ENCODE measurements around the gene SKP1. TPM values are rescaled to one million over a fixed set of nuclear protein-coding genes. Genes with fewer than 3 reads are reported as not detected.
A peak's percentile ranks its signal among the peaks of the same experiment; 100 is the strongest.

Gene SKP1
- total RNA-seq, 4 donors from 2014 or later = 89.4 to 155 (median 129) TPM

GRCh38 chr5:134146651-134147518, 29.9 kb downstream of the SKP1 start:
- TF ChIP-seq CTCF (IDR thresholded peaks at IDR 0.05) = no peak
- TF ChIP-seq POLR2A (IDR thresholded peaks at IDR 0.05) = no peak
- H3K36me3 ChIP-seq = peaks cover 0 to 85% (median 0%) of the 10 kb centered on the region in 3 donors
- no peak overlapping the region for H3K4me3 ChIP-seq
- peak in 1 of 3 donors; percentile 14 for DNase-seq
- H3K9me3 ChIP-seq = no peaks in the 10 kb centered on the region
- H3K27me3 ChIP-seq = no peaks in the 10 kb centered on the region
- H3K27ac ChIP-seq = no peak overlapping the region
- peaks cover 0 to 7% (median 0%) of the 10 kb centered on the region in 4 donors for H3K4me1 ChIP-seq

- Histone ChIP-seq H3K4me1 (peaks cover 0 to 7% (median 1%) of the 10 kb centered on the region in 4 donors), H3K27me3 (no peaks in the 10 kb centered on the region), H3K9me3 (no peaks in the 10 kb centered on the region), H3K27ac (no peak overlapping the region), H3K4me3 (no peak overlapping the region), H3K36me3 (peaks cover 0 to 78% (median 0%) of the 10 kb centered on the region in 3 donors)
- TF ChIP-seq POLR2A (IDR thresholded peaks at IDR 0.05) = no peak
- peak; percentile 91 to 96 (median 94) for TF ChIP-seq CTCF (IDR thresholded peaks at IDR 0.05)
- DNase-seq = peak; percentile 83 to 94 (median 85)
These were observed 30.8 kb downstream of the SKP1 start for GRCh38 chr5:134145779-134146581.

DNA sequence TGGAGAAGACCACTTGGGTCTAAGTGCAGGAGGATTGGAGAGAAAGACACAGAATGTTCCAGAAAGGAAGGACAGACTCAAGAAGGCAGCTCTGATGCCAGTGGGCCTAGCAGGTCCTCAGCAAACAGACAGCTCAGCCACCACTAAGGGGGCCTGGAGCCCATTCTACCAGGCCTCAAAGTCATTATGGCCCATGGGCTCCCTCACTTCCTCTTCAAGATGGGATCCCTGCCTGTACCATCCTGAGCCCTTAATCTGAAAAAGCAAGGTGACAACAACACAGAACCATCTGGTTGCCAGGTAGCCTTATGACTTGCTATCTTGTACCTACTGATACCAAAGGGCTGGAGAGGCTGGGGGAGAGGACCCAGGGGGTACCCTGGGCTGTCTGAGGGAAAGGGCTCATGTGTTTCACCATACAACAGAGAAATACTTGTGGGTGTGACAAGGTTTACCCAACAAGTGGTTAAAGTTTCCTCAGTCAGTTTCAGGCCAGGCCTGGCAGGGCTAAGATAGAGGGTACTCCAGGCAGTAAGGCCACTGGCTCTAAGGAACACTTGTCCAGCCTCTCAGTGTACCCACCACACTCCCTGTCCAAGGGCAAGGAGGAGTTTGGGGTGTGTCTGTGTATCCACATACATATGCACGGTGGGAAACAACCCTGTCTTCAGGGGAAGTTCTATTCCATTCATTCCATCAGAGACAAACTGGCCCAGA, 31.6 kb downstream of the SKP1 start:
- H3K4me3 ChIP-seq = no peak overlapping the region
- H3K4me1 ChIP-seq = peaks cover 0 to 7% (median 3%) of the 10 kb centered on the region in 4 donors
- H3K9me3 ChIP-seq = no peaks in the 10 kb centered on the region
- TF ChIP-seq CTCF (IDR thresholded peaks at IDR 0.05) = no peak
- no peak for TF ChIP-seq POLR2A (IDR thresholded peaks at IDR 0.05)
- DNase-seq = no peak
- peaks cover 0 to 72% (median 0%) of the 10 kb centered on the region in 3 donors for H3K36me3 ChIP-seq
- H3K27ac ChIP-seq = no peak overlapping the region
- no peaks in the 10 kb centered on the region for H3K27me3 ChIP-seq

DNA sequence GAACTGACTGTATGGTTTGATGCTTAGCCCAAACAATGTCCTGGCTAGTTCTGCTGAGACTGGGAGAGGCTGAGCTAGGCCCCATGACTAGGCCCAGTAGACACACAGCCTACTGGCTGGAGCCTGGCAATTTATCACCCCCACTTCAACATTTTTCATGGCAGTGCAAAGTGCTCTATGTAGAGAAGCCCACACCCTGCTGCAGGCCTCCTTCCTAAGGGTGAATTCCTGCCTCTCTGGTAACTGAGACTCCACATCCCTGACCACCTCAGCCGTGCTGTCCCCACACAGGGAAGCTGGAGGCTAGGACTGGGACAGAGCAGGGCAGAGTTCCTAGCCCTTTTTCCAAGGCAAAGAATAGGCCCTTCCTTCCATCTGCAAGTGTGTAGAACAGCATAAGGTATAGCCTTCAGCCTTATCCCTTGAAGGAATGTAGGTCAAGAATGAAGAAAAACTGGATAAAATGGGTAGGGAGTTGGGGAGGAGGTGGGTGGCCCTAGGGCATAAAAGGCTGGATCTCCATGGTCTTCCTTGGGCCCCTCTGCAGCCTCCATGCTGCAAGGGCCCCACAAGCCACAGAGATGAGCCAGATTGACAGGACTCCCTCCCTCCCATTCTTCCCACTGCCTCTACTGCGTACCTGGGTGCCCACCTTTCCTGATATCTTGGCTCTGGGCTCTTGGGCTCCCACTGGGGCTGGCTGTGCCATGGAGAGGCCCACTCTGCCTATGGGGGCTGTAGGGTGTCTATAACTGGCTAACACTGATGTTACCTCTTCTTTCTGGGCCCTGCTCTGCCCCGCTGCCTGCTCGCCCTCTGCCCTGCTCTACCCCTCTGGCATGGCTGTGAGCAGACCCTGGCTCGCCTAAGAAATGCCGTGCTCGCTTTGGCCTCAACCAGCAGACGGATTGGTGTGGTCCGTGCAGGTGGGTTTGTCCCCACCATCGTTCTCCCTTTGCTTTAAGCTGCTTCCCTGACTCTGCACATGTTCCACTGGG, 32.5 kb downstream of the SKP1 start:
- Histone ChIP-seq H3K4me1 (peaks cover 0 to 7% (median 3%) of the 10 kb centered on the region in 4 donors), H3K9me3 (no peaks in the 10 kb centered on the region), H3K27me3 (no peaks in the 10 kb centered on the region), H3K4me3 (no peak overlapping the region), H3K27ac (no peak overlapping the region), H3K36me3 (peaks cover 0 to 79% (median 0%) of the 10 kb centered on the region in 3 donors)
- no peak for DNase-seq
- TF ChIP-seq POLR2A (IDR thresholded peaks at IDR 0.05) = no peak

DNA sequence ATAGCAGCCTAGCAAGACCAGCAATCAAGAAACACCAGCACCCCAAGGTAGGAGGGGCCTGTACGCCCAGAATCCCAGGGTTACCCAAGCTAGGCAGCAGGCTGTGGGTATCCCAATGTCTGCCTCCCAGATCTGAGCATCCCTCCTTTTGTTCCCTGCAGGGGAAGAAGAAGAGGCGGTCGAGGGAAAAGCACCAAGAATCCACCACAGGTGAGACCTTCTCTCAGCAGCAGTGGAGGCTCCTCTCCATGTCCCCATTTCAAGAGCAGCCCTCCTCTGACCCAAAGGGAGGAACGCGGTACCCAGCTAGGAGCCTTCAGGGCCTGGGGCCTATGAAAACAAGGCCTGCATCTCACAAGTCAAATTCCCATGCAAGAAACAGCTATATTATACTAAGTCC, 33.3 kb downstream of the SKP1 start:
- H3K4me1 ChIP-seq = peaks cover 0 to 7% (median 3%) of the 10 kb centered on the region in 4 donors

More for the DNA sequence above, 33.3 kb downstream of the SKP1 start:
- Histone ChIP-seq H3K27ac (no peak overlapping the region), H3K27me3 (no peaks in the 10 kb centered on the region), H3K36me3 (peaks cover 0 to 78% (median 0%) of the 10 kb centered on the region in 3 donors), H3K9me3 (no peaks in the 10 kb centered on the region), H3K4me3 (no peak overlapping the region)
- no peak for DNase-seq
- TF ChIP-seq POLR2A (IDR thresholded peaks at IDR 0.05) (no peak), CTCF (IDR thresholded peaks at IDR 0.05) (no peak)
